Daoy (cell line): Measurements from ENCODE around the gene VDAC1. TPM values are rescaled to one million over a fixed set of nuclear protein-coding genes. Genes with fewer than 3 reads are reported as not detected.
"Not testable (repeated sequence)": the region's sequence is repeated elsewhere in the genome, so short reads cannot be mapped to it uniquely, and the experiment has no call there.

Experiments
- DNase-seq: peaks from one replicate; pipeline ENCODE4 v3.0.0-alpha.2; 2015; ENCODE audit warnings: low read depth
- total RNA-seq: library from RNA; depleted of rRNA; stranded (reverse); fragments of >200 nt; shearing (Covaris generic); gene quantifications from 2 replicates; pipeline ENCODE4 v1.2.3, GENCODE V29; 2014; rRNA removed

The VDAC1 gene, protein sequence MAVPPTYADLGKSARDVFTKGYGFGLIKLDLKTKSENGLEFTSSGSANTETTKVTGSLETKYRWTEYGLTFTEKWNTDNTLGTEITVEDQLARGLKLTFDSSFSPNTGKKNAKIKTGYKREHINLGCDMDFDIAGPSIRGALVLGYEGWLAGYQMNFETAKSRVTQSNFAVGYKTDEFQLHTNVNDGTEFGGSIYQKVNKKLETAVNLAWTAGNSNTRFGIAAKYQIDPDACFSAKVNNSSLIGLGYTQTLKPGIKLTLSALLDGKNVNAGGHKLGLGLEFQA
- 474 and 499 TPM in 2 replicates for total RNA-seq

DNA sequence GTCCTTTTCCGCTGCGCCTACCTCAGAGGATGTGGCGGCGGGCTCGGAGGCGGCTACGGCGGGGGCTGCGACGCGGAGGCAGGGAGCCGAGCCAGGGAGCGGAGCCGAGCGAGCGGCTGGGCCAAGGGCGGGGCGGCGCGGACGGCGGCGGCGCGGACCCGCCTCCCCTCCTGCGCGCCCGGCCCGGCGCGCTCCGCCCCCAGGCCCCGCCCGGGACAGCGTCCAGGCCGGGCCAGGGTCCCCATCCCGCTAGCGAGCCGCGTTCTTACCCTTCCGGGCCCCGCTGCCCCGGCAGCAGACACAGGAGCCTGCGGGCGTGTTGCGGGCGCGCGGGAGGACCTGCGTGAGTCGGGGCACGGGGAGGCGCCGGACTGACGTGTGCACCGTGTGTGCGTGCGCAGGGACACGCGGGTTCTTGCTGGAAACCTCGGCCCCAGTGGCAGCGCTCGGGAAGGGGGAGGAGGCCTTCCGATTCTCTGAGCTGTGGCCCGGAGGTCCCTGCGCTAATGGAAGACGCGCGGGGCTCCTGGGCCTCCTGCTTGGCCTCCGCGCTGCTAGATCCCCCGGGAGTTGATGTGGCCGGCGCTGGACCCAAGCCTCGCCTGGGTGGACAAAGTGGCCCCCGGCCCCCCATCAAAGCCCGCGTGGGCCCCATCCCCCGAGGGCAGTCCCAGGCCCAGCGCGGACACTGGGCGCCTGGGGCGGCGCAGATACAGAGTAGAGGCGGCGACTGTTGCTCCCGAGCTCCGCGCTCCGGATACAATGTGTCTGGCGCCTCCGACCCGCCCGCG, at the start of gene VDAC1:
Gene VDAC1, minus strand, starts transcription at position 350 of the 791 bp plus-strand sequence. CDS start 11,963 bp downstream, outside the sequence.
- peak; percentile 91 for DNase-seq

DNA sequence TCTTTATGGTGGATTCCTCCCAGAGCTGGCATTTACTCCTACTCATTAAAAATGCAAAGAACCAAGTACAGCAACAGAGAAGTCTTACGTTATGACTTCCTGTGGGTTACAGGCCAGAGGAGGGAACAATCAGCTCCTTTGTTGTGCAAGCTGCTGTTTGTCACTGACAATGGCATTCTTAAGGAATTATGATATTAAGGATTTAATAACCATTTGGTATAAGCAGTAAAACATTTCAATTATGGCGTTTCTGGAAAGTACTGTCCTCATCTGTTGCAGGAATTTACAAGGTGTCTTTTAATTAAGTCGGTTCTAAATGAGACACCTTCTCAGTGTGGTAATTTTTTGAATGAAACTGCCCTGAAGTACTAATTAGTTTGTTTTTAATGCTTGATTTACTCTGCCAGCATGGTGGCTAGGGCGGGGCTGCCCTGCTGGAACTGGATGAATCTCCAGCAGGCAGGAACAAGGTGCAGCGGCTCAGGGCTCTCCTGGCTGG, 49.1 kb upstream of the VDAC1 start:
- peak; percentile 55 for DNase-seq

DNA sequence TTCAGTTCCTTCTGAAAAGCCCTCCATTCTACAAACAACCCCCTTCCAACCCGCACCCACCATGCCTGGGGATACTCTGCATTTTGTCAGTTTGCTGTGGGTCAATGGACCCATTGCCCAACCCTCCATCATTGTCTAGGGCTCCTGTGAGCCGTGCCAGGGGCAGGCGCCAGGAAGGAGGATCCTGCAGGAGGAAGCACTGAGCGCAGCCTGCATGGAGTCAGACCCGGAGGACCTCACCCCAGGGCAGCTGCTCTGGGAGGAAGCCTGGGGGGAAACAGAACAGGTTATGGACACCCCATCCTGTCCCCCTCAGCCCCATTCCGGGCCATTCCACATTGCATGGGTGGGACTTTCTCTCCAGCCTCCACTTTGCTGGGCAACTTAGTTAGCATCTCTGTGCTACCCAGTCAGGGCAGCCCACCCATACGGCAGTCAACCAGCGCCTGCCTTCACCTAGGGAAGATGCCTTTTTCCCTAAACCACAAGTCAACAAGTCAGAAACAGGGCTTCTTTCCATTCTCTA, 48.6 kb upstream of the VDAC1 start:
- DNase-seq: no peak

DNA sequence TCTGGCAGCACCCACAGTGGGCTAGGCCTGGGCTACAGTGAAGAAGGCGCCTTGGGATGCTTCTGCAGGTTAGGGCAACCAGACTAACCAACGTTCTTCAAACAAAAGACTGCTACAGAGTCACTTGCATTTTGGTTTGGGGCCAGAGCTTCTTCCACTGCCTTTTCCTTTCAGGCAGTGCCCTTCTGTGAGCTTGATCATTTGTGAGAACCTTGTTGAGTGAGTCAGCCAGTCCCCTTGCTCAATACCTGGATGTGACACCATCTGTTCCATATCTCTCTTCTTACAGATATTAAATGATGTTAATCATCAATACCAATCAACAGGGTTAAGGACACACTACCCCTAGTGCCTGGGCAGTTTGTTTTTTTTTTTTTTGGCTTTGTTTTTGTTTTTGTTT, 46.5 kb upstream of the VDAC1 start:
- DNase-seq: no peak

DNA sequence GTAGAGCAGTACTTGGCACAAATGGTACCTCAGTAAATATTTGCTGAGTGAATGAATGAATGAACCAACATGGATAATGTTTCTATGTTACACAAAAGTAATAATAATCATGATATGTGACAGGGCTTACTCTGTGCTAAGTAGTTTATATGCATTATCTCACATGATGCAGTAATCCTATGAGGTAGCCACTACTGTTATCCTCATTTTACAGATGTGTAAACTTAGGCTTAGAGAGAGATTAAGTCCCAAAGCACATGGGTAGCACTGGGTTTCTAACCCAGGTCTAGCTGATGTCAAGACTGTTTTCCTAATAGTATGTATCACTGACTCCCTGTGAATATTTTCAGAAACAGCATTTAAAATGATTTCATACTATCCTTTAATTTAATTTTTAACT, 44.1 kb upstream of the VDAC1 start:
- DNase-seq: no peak

DNA sequence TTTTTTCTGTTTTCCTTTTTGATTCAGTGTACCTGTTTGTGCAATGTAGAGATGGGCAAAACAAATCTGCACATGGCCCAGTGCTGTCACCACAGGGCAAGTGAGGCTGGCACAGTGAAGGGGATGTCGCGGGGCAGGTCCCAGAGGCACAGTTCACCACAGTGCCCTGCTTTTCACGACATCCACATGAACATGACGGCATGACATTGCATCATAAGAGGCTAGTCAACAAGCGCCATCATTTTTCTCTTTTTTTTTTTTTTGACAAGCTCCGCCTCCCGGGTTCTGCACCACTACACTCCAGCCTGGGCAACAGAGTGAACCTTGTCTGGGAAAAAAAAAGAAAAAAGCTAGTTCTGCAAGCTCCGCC, 42.9 kb upstream of the VDAC1 start:
- no peak for DNase-seq

DNA sequence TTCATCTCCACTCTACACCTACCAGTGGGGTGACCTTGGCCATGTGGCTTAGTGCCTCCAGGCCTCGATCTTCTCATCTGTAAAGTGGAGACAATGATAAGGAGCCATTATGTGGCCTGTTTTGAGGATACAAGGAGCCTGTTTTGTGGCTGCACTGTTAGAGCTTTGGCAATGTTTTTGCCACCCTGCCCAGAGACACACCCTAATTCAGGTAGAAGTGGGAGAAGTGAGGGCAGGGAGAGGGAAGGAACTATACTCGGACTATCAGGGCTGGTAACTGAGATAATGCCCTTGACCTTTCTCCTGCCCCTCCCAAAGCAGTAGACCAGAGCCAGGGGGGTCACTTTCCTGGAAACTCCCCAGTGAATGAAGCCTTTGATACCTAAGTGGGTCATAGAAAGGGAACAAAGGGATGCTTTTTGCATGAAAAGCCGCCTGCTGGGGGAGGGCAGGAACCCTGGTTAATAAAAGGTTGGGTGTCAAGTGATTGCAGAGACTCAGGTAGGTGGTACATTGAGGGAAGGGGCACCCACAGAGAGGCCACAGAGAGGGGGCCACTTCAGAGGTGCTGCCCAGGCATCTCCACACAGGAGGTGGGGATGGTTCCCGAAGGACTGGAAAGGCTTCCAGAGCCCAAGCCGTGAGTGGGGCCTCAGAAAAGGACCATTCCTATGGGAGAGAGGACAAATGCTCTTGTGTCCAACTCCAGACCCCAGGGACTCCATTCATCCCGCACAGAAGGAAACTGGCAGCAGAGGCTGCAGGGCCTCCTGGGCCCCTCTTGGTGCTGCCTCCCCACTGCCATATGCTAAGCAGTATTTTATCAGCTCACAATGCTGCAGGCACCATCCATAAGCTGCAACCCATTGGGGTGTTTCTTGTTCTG, 42.3 kb upstream of the VDAC1 start:
- no peak for DNase-seq

DNA sequence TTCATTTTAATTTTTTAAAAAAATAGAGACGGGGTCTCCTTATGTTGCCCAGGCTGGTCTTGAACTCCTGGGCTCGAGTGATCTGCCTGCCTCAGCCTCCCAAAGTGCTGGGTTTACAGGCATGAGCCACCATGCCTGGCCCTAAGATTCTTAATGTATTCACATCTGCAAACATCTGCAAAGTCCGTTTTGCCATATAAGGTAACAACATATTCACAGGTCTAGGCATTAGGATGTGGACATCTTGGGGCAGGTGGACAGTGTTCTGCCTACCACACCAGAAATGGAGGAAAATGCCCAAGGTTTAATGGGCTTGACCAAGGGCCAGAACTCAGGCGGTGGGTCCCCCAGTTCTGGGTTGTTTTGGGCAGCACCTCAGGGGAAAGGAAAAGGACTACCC, 41.6 kb upstream of the VDAC1 start:
- no peak for DNase-seq

DNA sequence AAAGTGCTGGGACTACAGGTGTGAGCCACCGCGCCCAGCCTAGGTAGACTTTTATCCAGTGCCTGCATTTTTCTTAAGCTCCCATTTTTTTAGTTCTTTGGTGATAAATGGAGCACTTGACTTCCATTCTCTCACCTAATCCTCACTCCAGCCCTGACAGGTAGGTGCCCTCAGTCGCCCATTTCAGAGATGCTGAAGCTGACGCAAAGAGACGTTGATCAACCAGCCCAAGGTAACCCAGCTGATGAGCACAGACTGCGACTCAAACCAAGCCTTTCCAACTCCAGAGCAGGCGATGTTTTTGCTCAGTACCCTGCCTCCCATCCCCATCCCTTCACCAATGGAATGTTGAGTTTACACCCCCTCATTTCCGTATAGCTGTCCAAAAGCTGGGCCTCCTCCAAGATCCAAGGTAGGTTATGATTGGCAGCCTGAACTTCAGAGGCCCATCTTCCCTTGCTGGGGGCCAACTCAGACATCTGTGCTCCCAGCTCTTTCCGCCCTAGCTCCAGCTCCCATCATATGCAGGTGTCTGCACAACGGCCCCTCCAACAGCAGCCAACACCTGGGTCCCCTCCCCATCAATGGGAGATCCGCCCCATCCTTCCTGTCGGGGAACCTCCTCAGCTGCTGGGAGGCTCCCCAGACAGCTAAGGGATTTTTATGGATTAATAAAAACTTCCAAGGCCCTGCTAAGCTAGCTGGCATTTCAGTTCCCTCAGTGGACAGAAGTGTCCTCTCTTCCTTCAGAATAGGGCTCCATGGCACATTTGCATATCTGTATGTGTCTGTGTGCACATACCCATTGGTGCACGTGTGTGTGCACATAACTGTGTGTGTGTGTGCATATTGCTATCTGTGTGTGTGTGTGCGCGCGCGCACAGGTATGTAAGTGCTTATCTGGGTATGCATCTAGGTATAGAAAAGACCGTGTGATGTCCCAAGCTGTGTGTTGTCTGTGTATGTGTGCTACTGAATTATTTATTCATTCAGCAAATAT, 39.3 kb upstream of the VDAC1 start:
- DNase-seq: no peak

DNA sequence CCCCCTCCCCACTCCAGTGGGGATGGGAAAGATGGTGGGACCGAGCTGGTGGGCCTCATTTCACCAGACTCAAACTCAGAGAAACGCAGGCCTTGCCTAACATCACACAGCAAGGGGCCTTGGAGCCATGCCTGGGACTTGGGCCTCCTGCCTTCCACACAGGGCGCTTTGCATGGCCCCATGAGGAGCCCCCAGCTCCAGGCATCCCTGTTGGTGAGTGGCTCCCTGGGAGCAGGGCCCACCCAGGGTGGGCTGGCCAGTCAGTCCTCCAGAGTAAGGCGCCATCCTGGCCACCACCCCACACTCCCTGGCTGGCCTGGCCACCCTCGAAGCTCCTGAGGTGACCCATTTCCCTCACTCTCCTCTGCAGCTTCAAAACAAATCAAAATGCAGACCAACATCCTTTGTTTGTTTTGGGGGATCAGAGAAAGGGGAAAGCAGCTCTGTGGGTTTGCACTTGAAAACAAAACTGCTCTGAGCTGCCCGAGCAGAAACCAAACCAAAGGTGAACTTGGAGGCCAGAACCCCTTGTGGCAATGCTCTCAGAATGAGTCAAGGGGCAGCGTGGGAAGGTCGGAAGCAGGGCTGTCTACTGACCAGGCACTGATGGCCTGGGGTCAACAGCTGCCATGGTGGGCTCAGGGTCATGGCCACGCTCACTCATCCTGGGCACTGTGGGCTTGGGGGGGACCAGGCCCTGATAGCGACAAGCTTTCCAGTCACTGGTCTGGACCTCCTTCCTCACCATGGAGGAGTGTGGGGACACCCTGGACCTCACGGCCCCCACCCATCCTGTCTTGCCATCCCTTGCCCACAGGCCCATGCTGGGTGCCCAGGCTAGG, 37.0 kb upstream of the VDAC1 start:
- DNase-seq: no peak

DNA sequence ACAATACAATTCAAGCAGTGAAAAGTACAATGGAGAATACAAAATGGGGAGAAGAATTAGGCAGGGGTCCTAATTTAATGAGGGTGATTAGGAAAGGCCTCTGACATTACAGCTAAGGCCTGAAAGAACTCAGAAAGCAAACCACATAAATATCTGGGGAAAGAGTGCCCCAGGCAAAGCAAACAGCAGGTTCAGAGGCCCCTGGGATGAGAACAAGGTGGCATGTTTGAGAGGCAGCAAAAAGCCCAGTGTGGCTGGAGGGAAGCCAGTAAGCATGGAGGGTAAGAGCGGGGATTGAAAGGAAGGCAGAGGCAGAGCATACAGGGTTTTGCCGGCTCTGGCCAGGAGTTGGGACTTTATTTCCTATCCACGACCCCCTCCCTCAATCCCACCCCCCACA, 33.4 kb upstream of the VDAC1 start:
- no peak for DNase-seq

DNA sequence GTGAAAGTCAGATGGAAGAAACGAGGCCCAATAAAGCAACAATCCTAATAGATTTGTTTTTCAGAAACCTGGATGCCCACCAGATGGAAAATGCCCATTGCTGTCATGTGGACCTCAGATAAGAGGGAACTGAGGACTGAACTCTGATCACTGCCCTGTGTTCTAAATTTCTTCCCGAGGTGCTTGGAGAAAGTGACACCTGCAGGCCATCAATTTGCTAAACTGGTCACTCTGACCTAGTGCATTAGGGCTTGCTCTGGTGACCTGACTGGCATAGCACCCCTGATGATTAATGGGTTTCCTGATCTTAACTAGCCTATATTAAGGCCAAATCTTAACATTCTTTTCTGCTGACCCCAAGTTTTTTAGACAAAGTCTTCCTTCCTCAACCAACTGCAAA, 32.4 kb upstream of the VDAC1 start:
- no peak for DNase-seq

DNA sequence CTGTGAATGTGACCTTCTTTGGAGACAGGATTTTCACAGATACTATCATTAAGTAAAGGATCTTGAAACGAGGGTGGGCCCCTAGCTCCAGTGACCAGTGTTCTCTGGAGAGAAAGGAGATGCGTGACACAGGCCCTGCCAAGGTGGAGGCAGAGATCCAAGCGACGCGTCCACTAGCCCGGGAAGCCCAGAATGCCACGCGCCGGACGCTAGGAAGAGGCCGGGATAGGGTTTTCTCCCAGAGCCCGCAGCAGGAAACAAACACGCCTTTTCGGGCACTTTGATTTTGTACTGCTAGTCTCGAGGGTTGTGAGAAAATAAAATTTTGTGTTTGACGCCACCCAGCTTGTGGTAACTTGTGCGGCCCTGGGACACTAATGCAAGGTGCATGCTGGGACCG, 29.6 kb upstream of the VDAC1 start:
- no peak for DNase-seq

DNA sequence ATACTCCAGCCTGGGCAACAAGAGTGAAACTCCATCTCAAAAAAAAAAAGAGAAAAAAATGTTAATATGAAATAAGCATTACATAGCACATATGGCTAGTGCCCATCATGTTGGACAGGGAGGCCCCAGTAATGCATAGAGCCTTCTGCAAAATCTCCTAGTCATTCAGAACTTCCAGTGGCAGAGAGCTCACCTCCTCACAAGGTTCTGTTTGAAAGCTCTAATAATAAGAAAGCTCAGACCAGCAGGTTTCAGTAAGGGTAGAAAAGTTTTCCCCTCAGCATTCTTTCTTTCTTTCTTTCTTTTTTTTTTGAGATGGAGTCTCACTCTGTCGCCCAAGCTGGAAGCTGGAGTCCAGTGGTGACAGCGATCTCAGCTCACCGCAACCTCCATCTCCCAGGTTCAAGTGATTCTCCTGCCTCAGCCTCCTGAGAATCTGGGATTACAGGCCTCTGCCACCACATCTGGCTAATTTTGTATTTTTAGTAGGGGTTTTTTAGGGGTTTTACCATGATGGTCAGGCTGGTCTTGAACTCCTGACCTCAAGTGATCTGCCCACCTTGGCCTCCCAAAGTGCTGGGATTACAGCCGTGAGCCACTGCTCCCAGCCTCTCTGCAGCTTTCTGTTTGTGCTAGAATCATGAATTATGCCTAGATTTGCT, 25.7 kb upstream of the VDAC1 start:
- not testable (repeated sequence) for DNase-seq

DNA sequence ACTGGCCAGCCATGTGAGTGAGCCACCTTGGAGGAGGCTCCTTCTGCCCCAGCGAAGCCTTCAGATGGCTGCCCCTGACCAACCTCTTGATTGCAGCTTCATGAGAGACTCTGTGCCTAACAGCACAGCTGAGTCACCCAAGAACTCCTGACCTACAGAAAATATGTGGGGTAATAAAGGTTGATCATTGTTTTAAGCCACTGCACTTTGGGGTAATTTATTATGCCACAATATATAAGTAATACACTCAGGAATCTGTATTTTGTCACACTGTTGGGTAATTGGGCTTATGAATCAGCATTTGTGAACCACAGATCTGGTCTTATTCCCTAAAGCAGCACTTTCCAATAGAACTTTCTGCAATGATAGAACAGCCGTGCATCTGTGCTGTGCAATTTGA, 24.4 kb upstream of the VDAC1 start:
- peak; percentile 80 for DNase-seq

DNA sequence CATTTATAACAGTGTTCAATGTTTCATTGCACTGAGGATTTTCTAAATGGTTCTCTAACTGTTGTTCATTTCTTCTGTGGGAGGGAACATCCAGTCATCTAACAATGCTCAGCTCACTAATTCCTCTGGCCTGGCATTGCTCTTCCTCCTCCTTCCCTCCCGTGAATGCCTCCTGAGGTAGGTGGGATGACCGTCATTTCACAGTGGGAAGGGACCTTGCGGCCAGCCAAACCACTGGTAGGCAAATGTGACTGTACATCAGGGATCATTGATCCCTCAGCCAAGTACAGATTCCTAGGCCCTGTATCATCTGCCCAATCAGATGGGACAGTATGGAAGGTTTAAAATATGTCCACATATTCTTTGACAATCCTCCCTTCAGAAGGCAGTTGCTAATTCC, 23.7 kb upstream of the VDAC1 start:
- no peak for DNase-seq

DNA sequence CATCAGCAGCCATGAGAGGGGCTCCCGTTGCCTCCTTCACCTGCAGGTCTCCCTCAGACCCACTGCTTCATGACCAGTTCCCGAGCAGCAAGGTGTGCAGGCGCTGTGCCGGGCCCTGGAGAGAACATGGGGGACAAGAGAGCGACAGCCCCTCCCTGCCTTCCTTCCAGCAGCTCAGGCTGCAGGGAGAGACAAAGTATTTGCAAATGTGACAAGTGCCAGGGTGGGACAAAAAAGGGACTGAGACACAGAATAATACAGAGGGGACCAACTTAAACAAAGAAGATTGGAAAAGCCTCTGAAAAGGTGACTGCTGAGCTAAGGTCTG, 22.5 kb upstream of the VDAC1 start:
- DNase-seq: no peak

DNA sequence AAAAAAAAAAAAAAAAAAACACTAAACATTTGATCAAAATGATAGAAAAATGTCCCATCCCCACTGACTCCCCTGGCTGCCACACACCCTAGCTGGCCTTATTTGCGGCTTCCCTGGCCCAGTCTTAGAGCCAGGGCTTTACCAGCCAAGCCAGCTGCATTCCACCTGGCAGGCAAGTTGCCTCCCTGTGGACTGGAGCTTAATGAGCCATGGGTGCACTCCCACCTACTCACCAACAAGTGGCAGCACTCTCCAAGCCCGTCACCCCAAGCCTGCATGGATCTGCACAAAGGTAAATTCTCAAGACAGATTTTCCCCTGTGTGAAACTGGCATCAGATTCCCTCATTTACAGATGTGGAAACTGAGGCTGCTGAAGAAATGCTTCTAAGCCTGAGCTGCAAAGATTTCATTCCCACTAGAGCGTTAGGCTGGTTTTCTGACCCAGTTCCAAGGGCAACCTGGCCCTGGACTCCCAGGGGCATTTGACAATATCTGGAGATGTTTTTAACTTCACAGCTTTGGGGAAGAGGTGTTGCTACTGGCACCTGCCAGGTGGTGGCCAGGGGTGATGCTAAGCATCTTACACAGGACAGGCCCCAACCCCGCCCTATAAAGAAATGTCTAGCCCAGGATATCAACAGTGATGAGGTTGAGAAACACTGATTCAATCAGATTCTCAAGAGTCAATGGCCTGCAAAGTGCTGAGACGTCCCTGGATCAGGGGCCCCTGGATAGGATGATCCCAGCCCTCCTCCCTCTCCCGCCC, 21.9 kb upstream of the VDAC1 start:
- peak; percentile 84 for DNase-seq

DNA sequence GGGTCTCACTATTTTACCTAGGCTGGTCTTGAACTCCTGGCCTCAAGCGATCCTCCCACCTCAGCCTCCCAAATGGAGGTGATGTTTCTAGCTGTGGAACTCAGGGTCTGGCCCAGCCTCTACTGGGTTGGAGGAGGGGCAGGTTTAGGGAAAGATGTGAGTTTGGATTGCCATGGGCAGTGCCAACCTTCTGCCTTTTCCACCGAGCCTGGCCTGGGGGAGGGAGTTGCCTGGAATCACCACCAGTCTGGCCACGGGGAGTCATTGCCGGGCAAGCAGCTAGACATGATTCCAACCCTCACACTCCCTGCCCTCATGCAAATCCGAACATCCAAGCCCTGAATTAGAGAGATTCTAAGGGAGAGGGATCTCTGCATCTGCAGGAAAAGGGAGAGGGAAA, 21.0 kb upstream of the VDAC1 start:
- no peak for DNase-seq
